HG03159 (cell line): ENCODE measurements around the gene STRA6.

ENCODE experiments used
- ATAC-seq: cut with Tn5 transposase; IDR thresholded peaks from one replicate; pipeline ENCODE4 v1.9.1; 2021; ENCODE audit warnings: mild to moderate bottlenecking, moderate library complexity; ENCODE audit not compliant: unreplicated experiment

STRA6 gene

GRCh38 chr15:74227968-74228722, 25.6 kb upstream of the STRA6 start:
- ATAC-seq, result no peak

- ATAC-seq, result no peak
These were observed 24.4 kb upstream of the STRA6 start for GRCh38 chr15:74226761-74227540.

- no peak for ATAC-seq
These were observed 23.3 kb upstream of the STRA6 start for GRCh38 chr15:74225928-74226327.

- no peak for ATAC-seq
These were observed 19.9 kb upstream of the STRA6 start for GRCh38 chr15:74222240-74223119.

GRCh38 chr15:74221399-74222239, 19.0 kb upstream of the STRA6 start:
- ATAC-seq, result no peak

- no peak for ATAC-seq
These were observed 18.1 kb upstream of the STRA6 start for GRCh38 chr15:74220475-74221248.

GRCh38 chr15:74217907-74218885, 15.6 kb upstream of the STRA6 start:
- no peak for ATAC-seq

- no peak for ATAC-seq
These were observed 14.4 kb upstream of the STRA6 start for GRCh38 chr15:74216949-74217348.

GRCh38 chr15:74215958-74216357, 13.4 kb upstream of the STRA6 start:
- no peak for ATAC-seq

GRCh38 chr15:74214324-74215021, 11.9 kb upstream of the STRA6 start:
- no peak for ATAC-seq

- ATAC-seq, result no peak
These were observed 11.3 kb upstream of the STRA6 start for GRCh38 chr15:74213858-74214284.

GRCh38 chr15:74212494-74212893, 9.9 kb upstream of the STRA6 start:
- ATAC-seq, result no peak

- no peak for ATAC-seq
These were observed 9.1 kb upstream of the STRA6 start for GRCh38 chr15:74211656-74212055.

- ATAC-seq, result no peak
These were observed 8.1 kb upstream of the STRA6 start for GRCh38 chr15:74210729-74211128.

- ATAC-seq, result no peak
These were observed 7.5 kb upstream of the STRA6 start for GRCh38 chr15:74209997-74210671.

GRCh38 chr15:74209560-74209958, 7.0 kb upstream of the STRA6 start:
- no peak for ATAC-seq

GRCh38 chr15:74208901-74209559, 6.4 kb upstream of the STRA6 start:
- ATAC-seq, result no peak
